MM.1S (cell line): ENCODE results near the gene INTS4.
"Not testable (repeated sequence)": the region's sequence is repeated elsewhere in the genome, so short reads cannot be mapped to it uniquely, and the experiment has no call there.

ENCODE experiments used
- DNase-seq: peaks from one replicate; pipeline ENCODE4 v3.0.0-alpha.2; 2015
- H2AFZ ChIP-seq: fragments of 300-600 bp; sonication (generic); 2 replicates; pipeline ENCODE4 v1.6.0; 2016; ENCODE audit warnings: antibody characterized with exemption, low read length
- H3F3A ChIP-seq: fragments of 300-600 bp; sonication (generic); 2 replicates; pipeline ENCODE4 v1.6.1; 2016; ENCODE audit warnings: mild to moderate bottlenecking, antibody characterized with exemption, low read length, moderate library complexity, mixed read lengths; ENCODE audit not compliant: insufficient read depth
- H3K27ac ChIP-seq: fragments of 300-600 bp; sonication (generic); 2 replicates; pipeline ENCODE4 v1.5.1; 2016; ENCODE audit warnings: mild to moderate bottlenecking, low read length
- H3K27me3 ChIP-seq: fragments of 300-600 bp; sonication (generic); replicated peaks from 2 replicates; pipeline ENCODE4 v1.6.0; 2016; ENCODE audit warnings: low read length; ENCODE audit not compliant: insufficient read depth
- H3K36me3 ChIP-seq: fragments of 300-600 bp; sonication (generic); replicated peaks from 2 replicates; pipeline ENCODE4 v1.6.1; 2016; ENCODE audit warnings: mild to moderate bottlenecking, low read length, mixed read lengths; ENCODE audit not compliant: insufficient read depth
- H3K4me1 ChIP-seq: fragments of 300-600 bp; sonication (generic); 2 replicates; pipeline ENCODE4 v1.6.1; 2016; ENCODE audit warnings: low read length, mixed read lengths
- H3K4me2 ChIP-seq: fragments of 300-600 bp; sonication (generic); 2 replicates; pipeline ENCODE4 v1.6.0; 2016; ENCODE audit warnings: low read depth, low read length
- H3K4me3 ChIP-seq: fragments of 300-600 bp; sonication (generic); 2 replicates; pipeline ENCODE4 v1.5.1; 2016; ENCODE audit warnings: low read length, mixed read lengths
- H3K79me2 ChIP-seq: fragments of 300-600 bp; sonication (generic); 2 replicates; pipeline ENCODE4 v1.6.1; 2016; ENCODE audit warnings: mixed run types, low read length, mixed read lengths
- H3K9ac ChIP-seq: fragments of 300-600 bp; sonication (generic); 2 replicates; pipeline ENCODE4 v1.6.1; 2016; ENCODE audit warnings: low read length, mixed read lengths
- H3K9me2 ChIP-seq: fragments of 300-600 bp; sonication (generic); replicated peaks from 2 replicates; pipeline ENCODE4 v1.6.1; 2016; ENCODE audit warnings: mild to moderate bottlenecking, low read length, mixed read lengths; ENCODE audit not compliant: insufficient read depth
- H3K9me3 ChIP-seq: fragments of 300-600 bp; sonication (generic); replicated peaks from 2 replicates; pipeline ENCODE4 v1.6.1; 2016; ENCODE audit warnings: mild to moderate bottlenecking, low read length, mixed read lengths; ENCODE audit not compliant: insufficient read depth
- H4K20me1 ChIP-seq: fragments of 300-600 bp; sonication (generic); 2 replicates; pipeline ENCODE4 v1.6.1; 2016; ENCODE audit warnings: mild to moderate bottlenecking, low read length, moderate library complexity, mixed read lengths; ENCODE audit not compliant: insufficient read depth
- CTCF ChIP-seq: fragments of 300-600 bp; sonication (generic); IDR thresholded peaks from 2 replicates; pipeline ENCODE4 v1.5.1; 2016; ENCODE audit warnings: antibody characterized with exemption, low read length, mixed read lengths
- EZH2 ChIP-seq: fragments of 300-600 bp; sonication (generic); optimal IDR thresholded peaks from 2 replicates; pipeline ENCODE3; 2017; ENCODE audit warnings: low read depth, mild to moderate bottlenecking, antibody characterized with exemption, low read length, mixed read lengths
- EZH2phosphoT487 ChIP-seq: fragments of 300-600 bp; sonication (generic); IDR thresholded peaks from 2 replicates; pipeline ENCODE4 v1.6.1; 2018; ENCODE audit warnings: antibody characterized with exemption, low read length

INTS4 gene

GRCh38 chr11:77990981-77991380 is 3.5 kb downstream of the INTS4 start:
- no peak overlapping the region for H3K4me2 ChIP-seq
- H3K4me3 ChIP-seq = no peak overlapping the region
- peaks cover 14% of the 10 kb centered on the region for H3K4me1 ChIP-seq
- H3K27ac ChIP-seq = no peak overlapping the region
- H3F3A ChIP-seq = peaks cover 11% of the 10 kb centered on the region; the same call in 1 of the 2 replicates
- TF ChIP-seq EZH2 (no peak), EZH2phosphoT487 (no peak)
- no peaks in the 10 kb centered on the region for H3K27me3 ChIP-seq
- no peaks in the 10 kb centered on the region for H3K9me3 ChIP-seq
- no peak overlapping the region for H2AFZ ChIP-seq
- DNase-seq = no peak
- no peaks in the 10 kb centered on the region for H3K9me2 ChIP-seq
- H3K9ac ChIP-seq = no peak overlapping the region
- no peaks in the 10 kb centered on the region for H4K20me1 ChIP-seq
- H3K36me3 ChIP-seq = no peaks in the 10 kb centered on the region; the same call in 1 of the 2 replicates
- H3K79me2 ChIP-seq = peaks cover 32% of the 10 kb centered on the region

GRCh38 chr11:77986456-77986855 is 8.0 kb downstream of the INTS4 start:
- not testable (repeated sequence) for H3K4me1 ChIP-seq, H2AFZ ChIP-seq, H3K27ac ChIP-seq, H3K36me3 ChIP-seq, H3K4me2 ChIP-seq, H3K4me3 ChIP-seq, H3K27me3 ChIP-seq, H4K20me1 ChIP-seq, H3F3A ChIP-seq, H3K9ac ChIP-seq, H3K9me3 ChIP-seq, DNase-seq, H3K9me2 ChIP-seq
- peaks cover 20% of the 10 kb centered on the region for H3K79me2 ChIP-seq

- Histone ChIP-seq H3K9ac (no peak overlapping the region), H3K4me3 (no peak overlapping the region), H2AFZ (no peak overlapping the region), H3K4me2 (no peak overlapping the region), H3K27me3 (no peaks in the 10 kb centered on the region), H3K79me2 (0 out of 2 replicates have a peak, but pooled peaks cover 14% of the 10 kb centered on the region), H3K27ac (no peak overlapping the region), H4K20me1 (no peaks in the 10 kb centered on the region), H3F3A (no peaks in the 10 kb centered on the region), H3K9me3 (no peaks in the 10 kb centered on the region), H3K9me2 (no peaks in the 10 kb centered on the region), H3K36me3 (no peaks in the 10 kb centered on the region; the same call in 1 of the 2 replicates), H3K4me1 (no peaks in the 10 kb centered on the region)
- no peak for DNase-seq
- no peak for TF ChIP-seq CTCF
- no peak for TF ChIP-seq EZH2
- no peak for TF ChIP-seq EZH2phosphoT487
These were observed 13.0 kb downstream of the INTS4 start for GRCh38 chr11:77981346-77981947.

GRCh38 chr11:77968337-77968736 is 26.1 kb downstream of the INTS4 start:
- DNase-seq = no peak
- H3F3A ChIP-seq = no peaks in the 10 kb centered on the region
- H2AFZ ChIP-seq = no peak overlapping the region
- no peak for TF ChIP-seq EZH2
- TF ChIP-seq EZH2phosphoT487 = no peak
- no peak for TF ChIP-seq CTCF
- H3K36me3 ChIP-seq = no peaks in the 10 kb centered on the region
- no peaks in the 10 kb centered on the region for H3K9me2 ChIP-seq
- H3K27ac ChIP-seq = no peak overlapping the region
- no peak overlapping the region for H3K4me3 ChIP-seq
- 0 out of 2 replicates have a peak, but pooled peaks cover 4% of the 10 kb centered on the region for H3K4me1 ChIP-seq
- H3K79me2 ChIP-seq = no peaks in the 10 kb centered on the region
- H3K9me3 ChIP-seq = no peaks in the 10 kb centered on the region
- no peaks in the 10 kb centered on the region for H3K27me3 ChIP-seq
- no peak overlapping the region for H3K4me2 ChIP-seq
- H3K9ac ChIP-seq = no peak overlapping the region
- no peaks in the 10 kb centered on the region for H4K20me1 ChIP-seq
